ENCODE data around the gene HOOK1. TPM values are rescaled to one million over a fixed set of nuclear protein-coding genes. Genes with fewer than 3 reads are reported as not detected.

Gene HOOK1
- total RNA-seq, 1 experiment from 2014 or later, result 0.57 TPM

DNA sequence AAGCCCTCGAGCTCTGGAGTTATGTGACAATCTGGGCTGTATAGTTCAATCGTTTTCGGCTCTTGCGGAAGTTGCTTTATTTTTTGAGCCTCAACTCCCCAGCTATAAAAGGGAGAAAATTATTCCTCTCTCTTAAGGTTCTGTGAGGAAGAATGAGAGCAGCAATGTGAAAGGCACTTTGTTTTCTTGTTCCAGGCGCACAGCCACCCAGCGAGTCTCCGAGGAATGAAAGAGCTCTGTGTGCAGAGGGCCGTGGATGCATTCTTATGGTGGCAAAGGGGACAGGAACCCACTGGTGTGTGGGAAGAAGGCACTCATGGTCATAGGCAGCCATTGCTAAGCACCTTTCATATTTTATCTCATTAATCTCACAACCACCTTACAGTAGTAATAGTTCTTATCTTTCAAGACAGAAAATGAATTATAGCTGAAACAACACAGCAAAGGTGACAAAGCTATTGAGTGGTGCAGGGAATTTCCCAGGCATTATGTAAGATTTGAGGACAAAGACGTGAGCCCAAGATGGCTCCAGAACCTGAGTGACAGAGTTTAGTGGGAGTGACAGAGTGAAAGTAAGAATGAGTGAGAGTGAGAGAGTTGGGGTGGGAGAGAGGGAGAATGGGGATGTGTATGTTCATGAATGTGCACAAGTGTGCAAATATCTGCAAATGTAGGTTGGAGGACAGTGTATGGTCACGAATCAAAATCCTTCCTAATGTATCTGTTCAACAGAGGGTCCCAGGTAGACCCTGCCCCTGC, 102.5 kb downstream of the HOOK1 start:
- Histone ChIP-seq H3K27me3 (ENCODE audit: control insufficient read depth, insufficient read depth, low read length) (no peaks in the 10 kb centered on the region; the same call in 1 of the 2 replicates), H3K36me3 (ENCODE audit: control insufficient read depth, insufficient read depth, low read length) (no peaks in the 10 kb centered on the region), H3K27ac (ENCODE audit: low read length) (no peak overlapping the region), H3K4me3 (ENCODE audit: low read depth in 2 of 2, low read length in 2 of 2) (no peak overlapping the region), H3K9me3 (ENCODE audit: control insufficient read depth, insufficient read depth, low read depth, low read length) (no peaks in the 10 kb centered on the region), H3K4me1 (ENCODE audit: control insufficient read depth, insufficient read depth, low read length) (no peaks in the 10 kb centered on the region)
- no peak for TF ChIP-seq POLR2AphosphoS5 (IDR thresholded peaks at IDR 0.05; ENCODE audit: low read depth, low read length)
- ATAC-seq (no peak), DNase-seq (ENCODE audit: low read depth, low spot score) (no peak)
- intact Hi-C loops (cut with micrococcal nuclease; ENCODE audit: unreplicated experiment), result no loop called here
- in situ Hi-C loops (cut with HindIII; ENCODE audit: low pct_unique_long_range_greater_than_20kb, low sequenced_read_pairs), result no loop called here
- POLR2A ChIA-PET, result no interaction called here
- BruUV-seq (replicated peaks), result no TSS peak
- CTCF ChIA-PET, result no interaction called here

DNA sequence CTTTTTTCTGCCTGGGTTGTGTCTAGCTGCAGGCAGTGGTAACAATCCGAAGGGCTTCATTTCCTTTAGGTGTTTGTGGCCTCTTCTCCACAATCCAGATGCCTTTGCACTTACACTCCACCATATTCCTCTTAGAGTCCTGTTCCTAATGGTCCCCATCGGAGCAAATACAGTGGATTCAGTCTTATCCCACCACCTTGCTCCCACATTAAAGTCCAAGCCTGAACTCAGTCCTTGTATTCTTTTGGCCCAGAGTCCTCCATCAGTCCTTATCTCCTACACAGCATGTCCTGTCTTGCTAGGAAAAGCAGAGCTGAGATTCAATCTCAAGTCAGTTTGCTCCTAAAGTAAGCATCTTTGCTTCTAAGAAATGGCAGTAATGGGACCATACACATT, 103.0 kb downstream of the HOOK1 start:
- H3K9me3 ChIP-seq (ENCODE audit: control insufficient read depth, insufficient read depth, low read depth, low read length), result no peaks in the 10 kb centered on the region
- ChIA-PET POLR2A (no interaction called here), CTCF (no interaction called here)
- in situ Hi-C loops (cut with HindIII; ENCODE audit: low pct_unique_long_range_greater_than_20kb, low sequenced_read_pairs), result no loop called here
- no peaks in the 10 kb centered on the region for H3K4me1 ChIP-seq (ENCODE audit: control insufficient read depth, insufficient read depth, low read length)
- H3K27ac ChIP-seq (ENCODE audit: low read length), result no peak overlapping the region
- no peak overlapping the region for H3K4me3 ChIP-seq (ENCODE audit: low read depth in 2 of 2, low read length in 2 of 2)
- no peak for ATAC-seq
- no peak for DNase-seq (ENCODE audit: low read depth, low spot score)
- no peaks in the 10 kb centered on the region; the same call in 1 of the 2 replicates for H3K27me3 ChIP-seq (ENCODE audit: control insufficient read depth, insufficient read depth, low read length)
- BruUV-seq (replicated peaks), result no TSS peak
- intact Hi-C loops (cut with micrococcal nuclease; ENCODE audit: unreplicated experiment), result no loop called here
- TF ChIP-seq TCF7L2 (IDR thresholded peaks at IDR 0.05; ENCODE audit: low read depth, low read length) (no peak), SIN3A (IDR thresholded peaks at IDR 0.05; ENCODE audit: borderline replicate concordance, insufficient read depth, low read depth, low read length) (no peak), POLR2AphosphoS5 (IDR thresholded peaks at IDR 0.05; ENCODE audit: low read depth, low read length) (no peak)
- TF ChIP-seq, protein P1, sequence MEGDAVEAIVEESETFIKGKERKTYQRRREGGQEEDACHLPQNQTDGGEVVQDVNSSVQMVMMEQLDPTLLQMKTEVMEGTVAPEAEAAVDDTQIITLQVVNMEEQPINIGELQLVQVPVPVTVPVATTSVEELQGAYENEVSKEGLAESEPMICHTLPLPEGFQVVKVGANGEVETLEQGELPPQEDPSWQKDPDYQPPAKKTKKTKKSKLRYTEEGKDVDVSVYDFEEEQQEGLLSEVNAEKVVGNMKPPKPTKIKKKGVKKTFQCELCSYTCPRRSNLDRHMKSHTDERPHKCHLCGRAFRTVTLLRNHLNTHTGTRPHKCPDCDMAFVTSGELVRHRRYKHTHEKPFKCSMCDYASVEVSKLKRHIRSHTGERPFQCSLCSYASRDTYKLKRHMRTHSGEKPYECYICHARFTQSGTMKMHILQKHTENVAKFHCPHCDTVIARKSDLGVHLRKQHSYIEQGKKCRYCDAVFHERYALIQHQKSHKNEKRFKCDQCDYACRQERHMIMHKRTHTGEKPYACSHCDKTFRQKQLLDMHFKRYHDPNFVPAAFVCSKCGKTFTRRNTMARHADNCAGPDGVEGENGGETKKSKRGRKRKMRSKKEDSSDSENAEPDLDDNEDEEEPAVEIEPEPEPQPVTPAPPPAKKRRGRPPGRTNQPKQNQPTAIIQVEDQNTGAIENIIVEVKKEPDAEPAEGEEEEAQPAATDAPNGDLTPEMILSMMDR (IDR thresholded peaks at IDR 0.05), result no peak
- TF ChIP-seq, protein P2, sequence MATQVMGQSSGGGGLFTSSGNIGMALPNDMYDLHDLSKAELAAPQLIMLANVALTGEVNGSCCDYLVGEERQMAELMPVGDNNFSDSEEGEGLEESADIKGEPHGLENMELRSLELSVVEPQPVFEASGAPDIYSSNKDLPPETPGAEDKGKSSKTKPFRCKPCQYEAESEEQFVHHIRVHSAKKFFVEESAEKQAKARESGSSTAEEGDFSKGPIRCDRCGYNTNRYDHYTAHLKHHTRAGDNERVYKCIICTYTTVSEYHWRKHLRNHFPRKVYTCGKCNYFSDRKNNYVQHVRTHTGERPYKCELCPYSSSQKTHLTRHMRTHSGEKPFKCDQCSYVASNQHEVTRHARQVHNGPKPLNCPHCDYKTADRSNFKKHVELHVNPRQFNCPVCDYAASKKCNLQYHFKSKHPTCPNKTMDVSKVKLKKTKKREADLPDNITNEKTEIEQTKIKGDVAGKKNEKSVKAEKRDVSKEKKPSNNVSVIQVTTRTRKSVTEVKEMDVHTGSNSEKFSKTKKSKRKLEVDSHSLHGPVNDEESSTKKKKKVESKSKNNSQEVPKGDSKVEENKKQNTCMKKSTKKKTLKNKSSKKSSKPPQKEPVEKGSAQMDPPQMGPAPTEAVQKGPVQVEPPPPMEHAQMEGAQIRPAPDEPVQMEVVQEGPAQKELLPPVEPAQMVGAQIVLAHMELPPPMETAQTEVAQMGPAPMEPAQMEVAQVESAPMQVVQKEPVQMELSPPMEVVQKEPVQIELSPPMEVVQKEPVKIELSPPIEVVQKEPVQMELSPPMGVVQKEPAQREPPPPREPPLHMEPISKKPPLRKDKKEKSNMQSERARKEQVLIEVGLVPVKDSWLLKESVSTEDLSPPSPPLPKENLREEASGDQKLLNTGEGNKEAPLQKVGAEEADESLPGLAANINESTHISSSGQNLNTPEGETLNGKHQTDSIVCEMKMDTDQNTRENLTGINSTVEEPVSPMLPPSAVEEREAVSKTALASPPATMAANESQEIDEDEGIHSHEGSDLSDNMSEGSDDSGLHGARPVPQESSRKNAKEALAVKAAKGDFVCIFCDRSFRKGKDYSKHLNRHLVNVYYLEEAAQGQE (IDR thresholded peaks at IDR 0.05; ENCODE audit: insufficient read depth in 1 of 2, low read depth in 2 of 2, low read length in 1 of 2), result no peak
- no peaks in the 10 kb centered on the region for H3K36me3 ChIP-seq (ENCODE audit: control insufficient read depth, insufficient read depth, low read length)

DNA sequence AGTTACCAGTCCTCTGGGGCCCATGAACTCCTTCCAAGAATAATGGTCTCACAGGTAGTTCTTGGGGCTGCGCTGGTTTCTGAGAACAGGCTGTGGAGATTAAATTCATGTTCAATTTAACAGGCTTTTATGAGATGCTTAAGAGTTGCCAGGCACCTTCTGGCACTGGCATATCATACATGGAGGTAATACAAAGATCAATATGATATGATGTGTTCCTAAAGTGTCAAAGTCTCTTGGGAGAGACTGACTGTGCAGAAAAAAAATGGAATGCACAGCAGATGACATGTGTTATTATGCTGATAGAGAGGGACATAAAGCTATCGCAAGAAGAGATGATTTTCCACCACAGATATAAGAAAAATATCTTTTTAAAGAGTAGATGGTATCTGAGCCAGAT, 105.0 kb downstream of the HOOK1 start:
- POLR2A ChIA-PET, result no interaction called here
- Histone ChIP-seq H3K36me3 (ENCODE audit: control insufficient read depth, insufficient read depth, low read length) (no peaks in the 10 kb centered on the region), H3K27me3 (ENCODE audit: control insufficient read depth, insufficient read depth, low read length) (no peaks in the 10 kb centered on the region), H3K27ac (ENCODE audit: low read length) (no peak overlapping the region), H3K4me3 (ENCODE audit: low read depth in 2 of 2, low read length in 2 of 2) (no peak overlapping the region), H3K9me3 (ENCODE audit: control insufficient read depth, insufficient read depth, low read depth, low read length) (no peaks in the 10 kb centered on the region), H3K4me1 (ENCODE audit: control insufficient read depth, insufficient read depth, low read length) (no peaks in the 10 kb centered on the region)
- DNase-seq (ENCODE audit: low read depth, low spot score) (no peak), ATAC-seq (no peak)
- in situ Hi-C loops (cut with HindIII; ENCODE audit: low pct_unique_long_range_greater_than_20kb, low sequenced_read_pairs), result no loop called here
- CTCF ChIA-PET, result no interaction called here
- BruUV-seq (replicated peaks), result no TSS peak
- intact Hi-C loops (cut with micrococcal nuclease; ENCODE audit: unreplicated experiment), result no loop called here
- no peak for TF ChIP-seq TCF7L2 (IDR thresholded peaks at IDR 0.05; ENCODE audit: low read depth, low read length)
- TF ChIP-seq POLR2AphosphoS5 (IDR thresholded peaks at IDR 0.05; ENCODE audit: low read depth, low read length), result no peak
- TF ChIP-seq, protein P2 (IDR thresholded peaks at IDR 0.05; ENCODE audit: insufficient read depth in 1 of 2, low read depth in 2 of 2, low read length in 1 of 2), result no peak
- no peak for TF ChIP-seq SIN3A (IDR thresholded peaks at IDR 0.05; ENCODE audit: borderline replicate concordance, insufficient read depth, low read depth, low read length)
- TF ChIP-seq, protein P1 (IDR thresholded peaks at IDR 0.05), result no peak
